Activated T-cell treated with anti-CD3 and anti-CD28 coated beads, Interleukin-2, amount 50 U/mL, for 24 hours (primary cell): ENCODE data around the gene ANXA1.

Source experiments
- DNase-seq: peaks from one replicate; pipeline ENCODE4 v3.0.0-alpha.2; 2020
- H3K27ac Mint-ChIP-seq: 2 replicates; pipeline ENCODE4 v1.8.0; 2020; ENCODE audit warnings: mild to moderate bottlenecking, mixed read lengths
- H3K27me3 Mint-ChIP-seq: 2 replicates; pipeline ENCODE4 v1.8.0; 2020; ENCODE audit warnings: mixed read lengths
- H3K36me3 Mint-ChIP-seq: 2 replicates; pipeline ENCODE4 v1.8.0; 2020; ENCODE audit warnings: low read depth, mixed read lengths
- H3K4me1 Mint-ChIP-seq: 2 replicates; pipeline ENCODE4 v1.8.0; 2020; ENCODE audit warnings: low read depth, mixed read lengths
- H3K4me3 Mint-ChIP-seq: 2 replicates; pipeline ENCODE4 v1.8.0; 2020; ENCODE audit warnings: mild to moderate bottlenecking, moderate library complexity, mixed read lengths
- H3K9me3 Mint-ChIP-seq: 2 replicates; pipeline ENCODE4 v1.8.0; 2020; ENCODE audit warnings: mixed read lengths

Gene ANXA1

DNA sequence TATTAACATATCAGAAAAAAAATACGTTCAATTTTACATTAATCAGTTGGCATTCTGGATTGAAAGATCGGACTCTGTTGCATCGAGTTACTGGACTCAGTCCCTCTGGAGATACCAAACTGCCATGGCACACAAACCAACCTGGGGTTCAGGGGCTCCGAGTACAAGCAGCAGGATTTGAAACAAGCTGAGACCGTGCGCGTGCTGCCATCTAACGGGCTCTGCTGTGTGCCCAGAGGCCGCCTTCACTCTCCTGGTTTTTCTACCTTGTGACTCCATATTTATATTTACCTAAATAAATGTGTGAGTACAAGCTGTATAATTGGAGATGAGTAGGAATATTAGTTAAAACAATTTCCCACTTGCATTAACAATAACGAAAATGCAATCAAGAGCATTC lies 48.2 kb downstream of the ANXA1 start:
- DNase-seq: no peak
- Mint-ChIP-seq H3K27ac (no peak overlapping the region), H3K36me3 (no peaks in the 10 kb centered on the region)

DNA sequence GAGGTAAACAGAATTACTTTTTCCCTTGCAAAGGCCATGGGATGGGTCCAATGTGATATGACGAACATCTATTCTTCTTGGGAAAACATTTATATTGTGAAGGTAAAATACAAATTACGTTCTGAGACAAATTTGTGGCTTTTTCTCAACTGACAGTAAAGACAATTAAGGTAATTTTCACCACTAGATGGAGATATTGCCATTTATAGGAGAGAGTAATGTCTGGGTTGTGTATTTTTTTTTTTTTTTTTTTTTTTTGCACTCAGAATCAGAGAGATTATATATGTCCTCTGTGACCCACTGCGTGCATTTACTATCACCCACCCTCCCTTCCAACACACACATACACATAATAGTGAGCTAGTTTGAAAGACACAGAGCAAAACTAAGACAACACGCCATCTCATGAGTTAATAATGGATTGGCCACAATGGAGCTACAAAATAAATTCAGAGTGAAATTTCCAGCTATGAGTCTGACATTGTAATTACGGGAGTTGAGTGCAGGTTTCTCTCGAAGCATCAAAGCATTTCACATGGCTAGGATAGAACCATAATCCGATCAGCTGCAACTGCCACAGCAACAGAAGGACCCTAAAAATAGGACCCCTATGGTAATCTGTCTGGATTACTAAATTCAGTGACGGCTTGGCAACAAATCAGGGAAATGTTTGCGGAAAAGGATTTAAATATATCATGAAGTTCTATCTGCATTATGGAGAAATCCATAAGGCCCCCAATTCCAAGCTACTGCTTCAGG lies 49.2 kb downstream of the ANXA1 start:
- no peak overlapping the region for H3K4me3 Mint-ChIP-seq
- no peaks in the 10 kb centered on the region for H3K9me3 Mint-ChIP-seq
- no peaks in the 10 kb centered on the region for H3K4me1 Mint-ChIP-seq
- H3K27me3 Mint-ChIP-seq: peaks cover 7% of the 10 kb centered on the region
- no peak overlapping the region for H3K27ac Mint-ChIP-seq
- no peaks in the 10 kb centered on the region for H3K36me3 Mint-ChIP-seq
- no peak for DNase-seq

More for the DNA sequence above, 48.2 kb downstream of the ANXA1 start:
- no peaks in the 10 kb centered on the region for H3K4me1 Mint-ChIP-seq
- no peak overlapping the region for H3K4me3 Mint-ChIP-seq
- peaks cover 7% of the 10 kb centered on the region for H3K27me3 Mint-ChIP-seq
- H3K9me3 Mint-ChIP-seq: no peaks in the 10 kb centered on the region

GRCh38 chr9:73202980-73203379 lies 51.3 kb downstream of the ANXA1 start:
- H3K27ac Mint-ChIP-seq: no peak overlapping the region
- H3K4me1 Mint-ChIP-seq: no peaks in the 10 kb centered on the region
- H3K36me3 Mint-ChIP-seq: no peaks in the 10 kb centered on the region
- DNase-seq: no peak
- H3K9me3 Mint-ChIP-seq: no peaks in the 10 kb centered on the region
- peaks cover 1% of the 10 kb centered on the region for H3K27me3 Mint-ChIP-seq
- no peak overlapping the region for H3K4me3 Mint-ChIP-seq

DNA sequence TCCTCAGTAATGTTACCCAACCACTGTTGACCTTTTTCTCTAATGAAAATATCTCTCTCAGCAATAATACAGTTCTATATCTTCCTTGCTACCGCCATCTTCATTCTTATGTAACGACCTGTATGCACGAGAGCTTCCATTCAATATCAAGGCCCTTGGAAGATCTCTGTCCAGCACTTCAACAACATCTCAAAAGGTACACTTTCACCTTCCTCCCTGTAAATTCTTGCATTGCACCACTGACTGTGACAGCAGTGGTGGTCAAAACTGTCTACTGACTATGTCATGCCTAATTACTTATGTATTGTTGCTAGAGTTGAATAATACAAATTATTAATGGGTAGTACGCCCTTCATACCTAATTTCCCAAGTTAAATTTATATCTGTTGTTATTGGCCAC lies 53.3 kb downstream of the ANXA1 start:
- Mint-ChIP-seq H3K27ac (no peak overlapping the region), H3K27me3 (peaks cover 5% of the 10 kb centered on the region), H3K36me3 (no peaks in the 10 kb centered on the region), H3K4me1 (no peaks in the 10 kb centered on the region), H3K4me3 (no peak overlapping the region), H3K9me3 (no peaks in the 10 kb centered on the region)
- DNase-seq: no peak

DNA sequence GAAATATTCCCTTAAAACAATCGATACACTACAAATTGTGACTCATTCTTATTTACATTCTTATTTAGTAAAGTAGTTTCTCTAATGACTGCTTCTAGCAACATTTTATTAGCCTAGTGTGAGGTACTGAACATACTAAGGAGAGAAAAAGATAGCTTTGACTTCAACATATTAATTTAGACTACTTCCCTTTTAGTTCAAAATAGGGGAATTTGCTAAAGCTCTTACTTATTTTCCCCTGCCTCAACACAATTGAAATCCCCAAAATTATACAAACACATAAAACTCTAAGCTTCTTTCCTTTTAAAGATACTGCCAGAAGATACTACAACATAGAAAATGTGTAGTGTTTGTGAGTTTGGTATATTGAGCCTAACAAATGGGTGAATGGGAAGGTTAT lies 55.2 kb downstream of the ANXA1 start:
- Mint-ChIP-seq H3K27me3 (peaks cover 8% of the 10 kb centered on the region), H3K9me3 (no peaks in the 10 kb centered on the region), H3K4me3 (no peak overlapping the region), H3K36me3 (no peaks in the 10 kb centered on the region), H3K27ac (no peak overlapping the region), H3K4me1 (no peaks in the 10 kb centered on the region)
- DNase-seq: no peak

GRCh38 chr9:73210886-73211666 lies 59.4 kb downstream of the ANXA1 start:
- Mint-ChIP-seq H3K36me3 (no peaks in the 10 kb centered on the region), H3K27ac (no peak overlapping the region), H3K4me3 (no peak overlapping the region), H3K9me3 (no peaks in the 10 kb centered on the region), H3K4me1 (peaks cover 22% of the 10 kb centered on the region), H3K27me3 (peaks cover 24% of the 10 kb centered on the region)
- DNase-seq: no peak

- Mint-ChIP-seq H3K4me1 (peaks cover 28% of the 10 kb centered on the region), H3K27me3 (peaks cover 41% of the 10 kb centered on the region), H3K4me3 (no peak overlapping the region), H3K9me3 (no peaks in the 10 kb centered on the region), H3K27ac (peak overlapping the region; percentile 31), H3K36me3 (no peaks in the 10 kb centered on the region)
- no peak for DNase-seq
Observed at GRCh38 chr9:73213300-73213699, 61.6 kb downstream of the ANXA1 start.

DNA sequence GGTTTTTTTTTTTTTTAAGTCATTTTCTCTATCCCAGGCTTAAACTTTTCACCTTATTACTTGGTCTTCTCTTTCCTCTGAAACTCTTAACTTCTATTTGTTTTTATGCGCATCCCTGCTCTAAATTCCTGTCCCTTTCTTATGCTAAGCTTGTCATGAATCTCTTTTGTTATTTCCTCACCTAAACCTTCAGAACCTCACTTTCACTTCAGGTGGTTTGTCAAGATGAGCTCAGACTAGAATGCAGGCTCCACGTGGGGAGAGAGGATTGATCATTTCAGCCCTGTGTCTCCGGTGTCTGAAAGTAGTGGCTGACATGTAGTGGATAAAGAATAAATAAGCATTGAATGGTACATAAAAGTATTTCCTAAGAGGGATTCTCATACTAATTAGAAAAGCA lies 63.6 kb downstream of the ANXA1 start:
- Mint-ChIP-seq H3K36me3 (no peaks in the 10 kb centered on the region), H3K27me3 (peaks cover 38% of the 10 kb centered on the region), H3K4me1 (peaks cover 38% of the 10 kb centered on the region), H3K4me3 (no peak overlapping the region), H3K27ac (no peak overlapping the region), H3K9me3 (no peaks in the 10 kb centered on the region)
- DNase-seq: no peak

GRCh38 chr9:73216100-73216499 lies 64.4 kb downstream of the ANXA1 start:
- Mint-ChIP-seq H3K9me3 (no peaks in the 10 kb centered on the region), H3K36me3 (no peaks in the 10 kb centered on the region), H3K27ac (no peak overlapping the region), H3K27me3 (peaks cover 40% of the 10 kb centered on the region), H3K4me3 (no peak overlapping the region), H3K4me1 (peaks cover 47% of the 10 kb centered on the region)
- DNase-seq: no peak
